ENCODE data around the gene TERB2. TPM values are rescaled to one million over a fixed set of nuclear protein-coding genes. Genes with fewer than 3 reads are reported as not detected.
"Not testable (repeated sequence)": the region's sequence is repeated elsewhere in the genome, so short reads cannot be mapped to it uniquely, and the experiment has no call there.

TERB2 gene
- total RNA-seq, 1 donor = not detected

DNA sequence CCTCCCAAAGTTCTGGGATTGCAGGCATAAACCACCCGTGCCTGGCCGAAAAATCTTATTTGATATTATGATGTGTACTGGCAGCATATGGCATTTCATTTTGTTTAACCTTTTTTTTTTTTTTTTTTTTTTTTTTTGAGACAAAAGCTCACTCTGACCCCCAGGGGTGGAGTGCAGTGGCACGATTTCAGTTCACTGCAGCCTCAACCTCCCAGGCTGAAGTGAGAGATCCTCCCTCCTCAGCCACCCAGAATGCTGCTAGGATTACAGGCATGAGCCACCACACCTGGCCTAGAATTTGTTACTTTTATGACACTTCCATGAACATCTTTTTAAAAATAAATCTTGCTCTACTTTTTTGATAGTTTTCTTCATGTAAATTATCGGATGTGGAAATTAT is 12.0 kb downstream of the TERB2 start:
- DNase-seq (ENCODE audit: low read depth) = no peak

DNA sequence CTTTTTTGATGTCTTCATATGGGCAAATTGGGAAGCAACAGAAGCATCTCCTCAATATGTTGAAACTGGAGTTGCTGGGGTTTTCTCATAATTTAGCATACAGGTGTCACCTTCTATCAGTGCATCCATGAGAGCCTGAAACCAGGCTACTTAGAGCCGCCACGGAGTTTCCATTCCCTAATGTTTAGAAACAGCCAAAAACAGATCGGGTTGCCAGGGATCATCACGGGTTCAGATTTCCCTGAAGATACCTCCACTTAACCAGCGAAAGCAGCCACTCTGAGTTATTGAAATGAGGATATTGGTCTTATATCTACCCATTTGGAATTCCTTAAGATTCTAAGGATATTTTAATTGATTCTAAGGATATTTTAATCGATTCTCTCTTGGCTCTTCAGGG is 14.5 kb downstream of the TERB2 start:
- TF ChIP-seq, protein P1, sequence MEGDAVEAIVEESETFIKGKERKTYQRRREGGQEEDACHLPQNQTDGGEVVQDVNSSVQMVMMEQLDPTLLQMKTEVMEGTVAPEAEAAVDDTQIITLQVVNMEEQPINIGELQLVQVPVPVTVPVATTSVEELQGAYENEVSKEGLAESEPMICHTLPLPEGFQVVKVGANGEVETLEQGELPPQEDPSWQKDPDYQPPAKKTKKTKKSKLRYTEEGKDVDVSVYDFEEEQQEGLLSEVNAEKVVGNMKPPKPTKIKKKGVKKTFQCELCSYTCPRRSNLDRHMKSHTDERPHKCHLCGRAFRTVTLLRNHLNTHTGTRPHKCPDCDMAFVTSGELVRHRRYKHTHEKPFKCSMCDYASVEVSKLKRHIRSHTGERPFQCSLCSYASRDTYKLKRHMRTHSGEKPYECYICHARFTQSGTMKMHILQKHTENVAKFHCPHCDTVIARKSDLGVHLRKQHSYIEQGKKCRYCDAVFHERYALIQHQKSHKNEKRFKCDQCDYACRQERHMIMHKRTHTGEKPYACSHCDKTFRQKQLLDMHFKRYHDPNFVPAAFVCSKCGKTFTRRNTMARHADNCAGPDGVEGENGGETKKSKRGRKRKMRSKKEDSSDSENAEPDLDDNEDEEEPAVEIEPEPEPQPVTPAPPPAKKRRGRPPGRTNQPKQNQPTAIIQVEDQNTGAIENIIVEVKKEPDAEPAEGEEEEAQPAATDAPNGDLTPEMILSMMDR (IDR thresholded peaks at IDR 0.05; ENCODE audit: insufficient read depth, low read depth, low read length) = no peak
- DNase-seq (ENCODE audit: low read depth) = no peak
- no peak overlapping the region for H3K4me3 ChIP-seq (ENCODE audit: low read depth, low read length)

More for the DNA sequence above, 12.0 kb downstream of the TERB2 start:
- TF ChIP-seq, protein P1 (IDR thresholded peaks at IDR 0.05; ENCODE audit: insufficient read depth, low read depth, low read length) = no peak
- no peak overlapping the region for H3K4me3 ChIP-seq (ENCODE audit: low read depth, low read length)

DNA sequence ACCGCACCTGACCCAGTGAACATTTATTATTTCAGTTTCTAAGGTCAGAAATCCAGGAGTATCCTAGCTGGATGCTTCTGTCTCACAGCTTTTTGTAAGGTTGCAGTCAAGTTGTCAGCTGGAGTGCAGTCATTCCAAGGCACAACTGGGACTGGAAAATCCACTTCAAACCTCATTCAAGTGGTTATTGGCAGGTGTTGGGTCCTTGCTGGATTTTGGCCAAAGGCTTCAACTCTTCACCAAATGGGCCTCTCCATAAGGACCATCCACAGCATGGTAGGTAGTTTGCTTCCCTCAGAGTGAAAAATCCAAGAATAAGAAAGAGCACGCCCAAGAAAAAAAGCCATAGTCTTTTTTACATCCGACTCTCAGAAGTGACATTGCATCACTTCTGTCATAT is 19.7 kb downstream of the TERB2 start:
- DNase-seq (ENCODE audit: low read depth) = not testable (repeated sequence)

DNA sequence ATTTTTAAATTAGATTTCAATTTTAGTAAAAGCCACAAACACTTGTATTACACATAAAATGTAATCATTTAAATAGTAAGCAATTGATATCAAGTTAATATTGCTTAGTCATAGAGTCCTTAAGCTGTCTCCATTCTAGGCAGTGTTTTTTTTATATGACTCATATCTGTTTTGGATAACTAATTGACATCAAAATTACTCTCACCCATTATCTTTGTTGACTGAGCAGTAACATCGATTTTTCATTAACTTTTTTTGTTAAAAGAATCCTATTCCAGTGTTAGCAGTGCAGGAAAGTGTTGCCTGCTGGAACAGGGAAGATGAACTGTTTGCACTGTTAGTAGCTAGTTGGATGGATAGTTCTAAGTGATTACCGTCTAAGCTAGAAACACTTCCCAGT is 21.3 kb downstream of the TERB2 start:
- H3K4me3 ChIP-seq (ENCODE audit: low read depth, low read length); DNase-seq (ENCODE audit: low read depth): not testable (repeated sequence)

More for the DNA sequence above, 19.7 kb downstream of the TERB2 start:
- H3K4me3 ChIP-seq (ENCODE audit: low read depth, low read length) = not testable (repeated sequence)

DNA sequence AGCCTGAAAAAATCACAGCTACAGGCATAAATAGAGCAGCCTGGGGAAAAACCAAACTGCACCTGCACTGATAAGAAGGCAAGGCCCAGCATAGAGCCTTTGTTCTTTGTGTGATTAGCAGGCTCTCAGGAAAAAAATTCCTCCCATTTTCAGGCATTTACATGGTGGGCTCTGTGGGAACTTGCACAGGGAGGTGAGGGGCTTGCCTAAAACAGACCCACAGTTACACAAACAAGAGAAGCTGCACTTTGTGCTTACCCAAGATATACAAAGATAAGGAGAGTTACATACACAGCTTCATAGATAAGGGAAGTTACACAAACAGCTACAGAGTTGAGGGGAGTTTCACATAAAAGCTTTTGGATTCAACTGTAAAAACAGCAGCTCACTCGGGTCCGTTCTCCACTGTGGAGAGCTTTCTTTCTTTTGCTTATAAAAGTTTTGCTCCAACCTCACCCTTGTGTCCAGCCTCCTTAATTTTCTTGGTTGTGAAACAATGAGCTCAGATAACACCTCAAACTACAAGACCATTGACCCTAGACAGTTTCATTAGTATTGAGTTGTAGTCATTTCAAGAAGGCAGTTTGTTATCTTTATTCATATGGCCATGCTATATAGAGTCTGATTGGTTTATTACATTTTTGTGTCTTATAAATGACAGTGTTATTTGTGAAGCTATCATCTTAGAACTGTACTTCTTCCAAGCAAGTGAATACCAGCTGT is 23.3 kb downstream of the TERB2 start:
- DNase-seq (ENCODE audit: low read depth); H3K4me3 ChIP-seq (ENCODE audit: low read depth, low read length): not testable (repeated sequence)

DNA sequence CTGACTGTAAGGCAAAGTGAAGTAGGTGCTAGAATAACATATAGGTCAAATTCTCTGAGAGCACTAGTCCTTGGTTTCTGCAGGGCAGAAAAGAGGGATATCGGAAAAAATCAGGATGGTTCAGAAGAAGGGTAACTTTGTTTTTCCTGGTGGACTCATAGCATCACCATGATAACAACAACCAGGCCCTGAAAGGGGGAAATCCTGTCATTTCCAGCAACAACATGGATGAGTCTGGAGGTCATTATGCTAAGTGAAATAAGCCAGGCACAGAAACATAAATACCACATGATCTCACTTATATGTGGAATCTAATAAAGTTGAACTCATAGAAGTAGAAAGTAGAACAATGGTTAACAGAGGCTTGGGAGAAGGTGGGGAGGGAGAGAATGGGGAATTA is 27.7 kb downstream of the TERB2 start:
- DNase-seq (ENCODE audit: low read depth); H3K4me3 ChIP-seq (ENCODE audit: low read depth, low read length): not testable (repeated sequence)

DNA sequence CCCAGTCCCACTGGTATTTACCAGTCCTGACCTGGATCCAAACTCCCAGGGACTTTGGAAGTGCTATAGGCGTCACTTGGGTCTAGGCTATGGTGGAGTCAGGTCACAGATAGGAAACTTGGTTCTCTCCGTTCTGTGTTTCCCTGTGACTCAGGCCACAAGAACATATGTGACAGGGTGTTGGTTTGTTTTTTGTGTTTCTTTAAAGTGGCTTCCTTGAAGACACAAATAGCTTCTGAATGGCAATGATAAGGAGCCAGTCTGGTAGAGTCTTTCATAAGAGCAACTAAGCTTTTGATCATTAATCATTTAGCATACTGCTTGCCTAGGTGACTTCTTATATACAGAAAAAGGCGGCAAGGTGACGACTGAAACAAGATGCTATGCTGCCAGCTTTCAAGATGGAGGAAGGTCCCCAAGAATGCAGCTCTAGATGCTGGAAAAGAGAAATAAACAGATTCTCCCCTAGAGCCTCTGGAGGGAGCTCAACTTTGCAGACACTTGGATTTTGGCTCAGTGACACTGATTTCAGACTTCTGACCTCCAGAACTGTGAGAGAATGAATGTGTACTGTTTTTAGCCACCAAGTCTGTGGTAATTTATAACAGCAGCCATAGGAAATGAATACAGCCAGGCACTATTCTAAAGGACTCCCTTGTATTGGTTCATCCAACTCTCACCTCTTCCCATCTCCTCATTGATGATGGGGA is 30.0 kb downstream of the TERB2 start:
- not testable (repeated sequence) for H3K4me3 ChIP-seq (ENCODE audit: low read depth, low read length); DNase-seq (ENCODE audit: low read depth)

DNA sequence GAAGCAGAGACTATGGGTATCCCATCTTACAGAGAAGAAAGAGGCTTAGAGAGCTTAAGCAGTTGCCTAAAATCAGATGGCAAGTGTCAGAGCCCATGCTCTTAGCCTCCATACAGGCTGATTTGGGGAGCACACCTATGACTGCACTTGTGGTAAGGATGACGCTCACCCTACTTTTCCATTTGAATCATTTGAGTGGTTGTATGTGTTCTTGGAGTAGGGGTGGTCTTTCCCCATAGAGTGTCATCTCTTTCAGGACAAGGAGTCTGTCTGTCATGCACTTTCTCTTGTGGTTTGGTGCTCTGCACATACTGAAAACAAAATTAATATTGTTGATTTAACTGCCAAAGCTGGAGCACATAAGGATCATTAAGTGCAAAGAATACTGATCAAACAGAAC is 31.2 kb downstream of the TERB2 start:
- not testable (repeated sequence) for H3K4me3 ChIP-seq (ENCODE audit: low read depth, low read length); DNase-seq (ENCODE audit: low read depth)

DNA sequence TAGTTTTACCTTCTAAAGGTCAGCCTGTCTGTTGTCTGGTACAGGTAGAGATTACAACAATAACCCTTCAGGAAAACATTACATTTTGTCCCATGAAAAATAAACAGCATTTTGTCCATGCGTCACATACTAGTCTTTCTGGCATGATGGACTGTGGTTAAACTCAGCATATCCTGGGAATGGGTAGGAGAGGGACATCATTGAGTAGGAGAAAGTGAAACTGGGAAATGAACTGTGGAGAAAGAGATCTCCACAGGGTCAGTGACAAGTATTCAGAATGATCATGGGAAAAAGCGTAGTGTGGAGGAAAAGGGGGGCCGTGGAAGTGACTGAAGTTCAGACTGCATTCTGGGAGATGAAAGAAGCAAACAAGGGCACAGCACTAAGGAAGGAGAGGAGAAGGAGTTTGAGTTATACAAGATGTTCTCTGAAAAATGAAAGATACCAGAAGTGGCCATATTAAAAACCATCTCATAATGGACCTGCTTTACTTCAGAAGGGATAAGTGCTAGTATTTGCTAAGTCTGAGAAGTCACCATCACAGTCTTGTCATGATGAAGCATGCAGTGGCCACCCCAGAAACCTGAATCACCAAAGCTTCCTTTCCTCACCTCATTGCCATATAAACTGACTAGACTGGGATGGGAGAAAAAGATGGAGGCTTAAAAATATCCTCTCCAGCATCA is 31.8 kb downstream of the TERB2 start:
- not testable (repeated sequence) for H3K4me3 ChIP-seq (ENCODE audit: low read depth, low read length); DNase-seq (ENCODE audit: low read depth)

DNA sequence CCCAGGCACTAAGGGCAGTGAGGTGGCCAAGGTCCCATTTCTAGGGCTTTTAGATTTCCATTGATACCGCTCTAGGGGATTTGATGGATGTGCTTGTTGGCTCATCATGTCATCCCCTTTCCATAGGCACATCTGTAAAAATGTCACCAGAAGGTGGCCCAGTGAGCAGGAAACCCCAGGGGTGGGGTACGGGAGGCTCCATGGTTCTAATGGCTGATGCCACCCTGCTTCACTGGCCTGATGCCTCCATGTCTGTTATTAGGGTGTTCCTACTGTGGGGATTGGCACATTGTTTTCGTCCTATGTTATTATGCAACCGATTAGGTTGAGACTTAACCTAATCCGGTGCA is 32.4 kb downstream of the TERB2 start:
- DNase-seq (ENCODE audit: low read depth); H3K4me3 ChIP-seq (ENCODE audit: low read depth, low read length): not testable (repeated sequence)

DNA sequence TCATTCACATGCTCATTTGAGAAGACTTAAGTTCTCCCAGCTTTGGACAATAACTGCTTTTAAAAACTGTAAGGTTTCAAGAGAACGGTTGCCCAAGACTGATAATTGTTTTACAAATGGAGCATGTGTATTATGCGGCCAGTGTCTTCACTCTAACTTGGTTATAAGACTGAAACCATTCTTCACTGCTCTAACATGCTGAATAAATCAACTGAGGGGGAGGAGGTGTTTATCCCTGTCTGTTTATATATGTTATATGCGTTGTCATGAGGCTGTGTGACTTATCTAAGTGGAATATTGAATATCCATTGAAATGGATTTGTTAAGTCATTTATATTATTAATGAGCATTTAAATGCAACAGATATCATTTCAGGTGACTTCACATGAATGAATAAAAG is 41.1 kb downstream of the TERB2 start:
- DNase-seq (ENCODE audit: low read depth); H3K4me3 ChIP-seq (ENCODE audit: low read depth, low read length): not testable (repeated sequence)

DNA sequence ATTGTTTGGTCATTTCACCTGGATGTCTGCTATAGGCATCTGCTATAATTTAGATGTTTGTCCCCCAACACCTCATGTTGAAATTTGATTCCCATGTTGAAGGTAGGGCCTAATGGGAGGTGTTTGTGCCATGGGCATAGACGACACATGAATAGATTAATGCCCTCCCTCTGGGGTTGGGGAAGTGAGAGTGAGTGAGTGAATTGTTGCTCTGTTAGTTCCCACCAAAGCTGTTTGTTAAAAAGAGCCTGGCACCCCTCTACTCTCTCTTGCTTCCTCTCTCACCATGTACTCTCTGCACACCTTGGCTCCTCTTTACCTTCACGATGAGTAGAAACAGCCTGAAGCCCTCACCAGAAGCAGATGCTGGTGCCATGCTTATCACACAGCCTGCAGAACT is 42.6 kb downstream of the TERB2 start:
- TF ChIP-seq, protein P1 (IDR thresholded peaks at IDR 0.05; ENCODE audit: insufficient read depth, low read depth, low read length) = no peak
- H3K4me3 ChIP-seq (ENCODE audit: low read depth, low read length) = no peak overlapping the region
- no peak for DNase-seq (ENCODE audit: low read depth)

DNA sequence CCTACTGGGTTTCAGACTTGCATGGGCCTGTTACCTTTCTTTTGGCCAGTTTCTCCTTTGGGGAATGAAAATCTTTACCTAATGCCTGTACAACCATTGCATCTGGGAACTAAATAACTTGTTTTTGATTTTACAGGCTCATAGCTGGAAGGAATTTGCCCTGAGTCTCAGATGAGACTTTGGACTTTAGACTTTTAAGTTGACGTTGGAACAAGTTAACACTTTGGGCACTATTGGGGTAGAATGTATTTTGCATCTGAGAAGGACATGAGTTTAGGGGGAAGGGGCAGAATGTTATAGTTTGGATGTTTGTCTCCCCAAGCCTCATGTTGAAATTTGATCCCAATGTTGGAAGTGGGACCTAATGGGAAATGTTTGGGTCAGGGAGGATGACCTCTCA is 44.7 kb downstream of the TERB2 start:
- H3K4me3 ChIP-seq (ENCODE audit: low read depth, low read length); DNase-seq (ENCODE audit: low read depth): not testable (repeated sequence)

DNA sequence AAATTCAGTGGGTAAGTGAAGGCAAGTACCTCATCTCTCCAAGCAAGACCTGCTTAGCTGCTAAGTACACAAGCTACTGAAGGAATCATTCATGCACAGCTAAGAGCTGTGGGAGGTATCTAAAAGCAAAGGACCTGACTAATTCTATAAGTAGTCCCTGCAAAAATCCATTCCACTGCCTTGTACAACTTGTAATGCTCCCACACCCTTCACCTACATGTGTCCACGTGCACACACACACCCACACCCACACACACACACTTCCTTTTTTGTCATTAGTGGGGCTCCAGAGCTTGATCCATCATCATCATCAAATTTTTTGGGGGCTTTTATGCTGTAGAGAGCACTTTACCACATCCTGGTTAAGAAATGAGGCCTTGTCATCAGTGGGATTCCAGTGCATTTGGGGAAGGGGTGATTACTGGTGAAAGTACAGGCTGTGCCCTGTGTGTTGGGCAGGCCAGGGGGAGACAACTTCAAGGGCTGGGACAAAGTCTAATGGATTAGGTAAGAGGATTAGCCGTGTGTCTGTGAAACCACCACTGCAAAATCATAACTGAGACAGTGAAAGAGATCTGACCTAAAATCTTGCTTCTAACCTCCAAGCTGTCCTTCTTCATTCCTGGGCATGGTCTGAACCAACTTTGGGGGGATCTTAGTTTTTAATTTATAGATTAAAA is 47.4 kb downstream of the TERB2 start:
- not testable (repeated sequence) for DNase-seq (ENCODE audit: low read depth)

More for the DNA sequence above, 47.4 kb downstream of the TERB2 start:
- not testable (repeated sequence) for H3K4me3 ChIP-seq (ENCODE audit: low read depth, low read length)
